GM21528 (cell line): Measurements from ENCODE around the gene BAIAP2L1.

Experiments
- ATAC-seq: cut with Tn5 transposase; IDR thresholded peaks from one replicate; pipeline ENCODE4 v1.9.1; 2021; ENCODE audit warnings: mild to moderate bottlenecking, moderate library complexity; ENCODE audit not compliant: unreplicated experiment, low FRiP score

BAIAP2L1 gene

DNA sequence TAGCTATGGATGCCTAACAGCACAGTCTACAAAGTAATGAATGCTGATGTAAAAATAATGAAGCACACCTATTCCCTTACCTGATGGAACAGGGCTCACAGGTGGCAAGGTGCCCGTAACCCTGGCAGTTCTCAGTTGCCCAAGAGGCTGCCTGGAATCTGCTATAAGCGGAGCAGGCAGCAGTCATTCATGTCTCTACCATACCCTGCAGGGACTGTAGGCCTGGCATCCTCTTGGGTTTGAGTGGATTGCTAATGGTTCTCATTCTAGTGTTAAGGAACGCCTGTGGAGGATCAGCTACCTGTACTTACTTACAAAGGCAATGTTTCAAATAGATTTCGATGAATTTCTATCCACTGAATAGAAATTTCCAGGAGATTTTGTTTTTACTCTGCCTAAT, 38.4 kb downstream of the BAIAP2L1 start:
- no peak for ATAC-seq

DNA sequence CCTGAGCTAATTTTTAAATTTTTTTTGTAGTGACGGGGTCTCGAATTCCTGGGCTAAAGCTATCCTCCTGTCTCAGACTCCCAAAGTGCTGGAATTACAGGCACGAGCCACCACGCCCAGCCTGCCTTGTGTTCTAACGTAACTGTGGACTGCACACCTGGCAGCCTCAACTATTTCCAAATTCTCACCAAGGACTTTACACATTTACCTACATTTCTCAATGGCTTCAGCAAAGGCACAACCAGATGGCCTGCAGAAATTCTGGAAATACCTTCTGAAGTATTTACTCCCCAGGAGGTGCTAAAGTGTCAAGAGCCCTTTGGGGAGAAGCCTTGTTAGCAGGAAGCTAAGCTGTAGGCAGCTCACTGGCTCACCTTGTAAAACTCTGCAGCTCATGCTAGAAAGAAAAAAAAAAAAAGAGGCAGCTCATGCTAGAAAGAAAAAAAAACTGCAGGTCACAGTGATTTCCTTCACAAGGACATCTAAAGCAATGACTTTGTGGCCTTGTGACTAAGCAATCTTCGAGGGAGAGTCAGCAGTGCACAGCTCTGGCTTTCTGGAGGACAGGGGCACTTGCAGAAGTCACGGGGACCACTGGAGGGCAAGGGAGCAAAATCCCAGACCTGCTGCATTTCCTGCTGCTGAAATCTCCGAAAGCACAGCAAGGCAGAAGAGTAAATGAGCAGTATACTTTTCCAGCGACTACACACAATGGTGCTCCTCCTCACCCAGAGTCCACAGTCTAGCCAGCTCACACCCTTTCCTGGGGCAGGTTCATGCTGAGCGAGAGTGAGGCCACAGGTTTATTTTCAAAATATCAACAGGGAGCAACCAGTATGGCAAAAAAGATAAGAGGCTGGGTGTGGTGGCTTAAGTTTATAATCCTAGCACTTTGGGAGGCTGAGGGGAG, 40.4 kb downstream of the BAIAP2L1 start:
- ATAC-seq = no peak

DNA sequence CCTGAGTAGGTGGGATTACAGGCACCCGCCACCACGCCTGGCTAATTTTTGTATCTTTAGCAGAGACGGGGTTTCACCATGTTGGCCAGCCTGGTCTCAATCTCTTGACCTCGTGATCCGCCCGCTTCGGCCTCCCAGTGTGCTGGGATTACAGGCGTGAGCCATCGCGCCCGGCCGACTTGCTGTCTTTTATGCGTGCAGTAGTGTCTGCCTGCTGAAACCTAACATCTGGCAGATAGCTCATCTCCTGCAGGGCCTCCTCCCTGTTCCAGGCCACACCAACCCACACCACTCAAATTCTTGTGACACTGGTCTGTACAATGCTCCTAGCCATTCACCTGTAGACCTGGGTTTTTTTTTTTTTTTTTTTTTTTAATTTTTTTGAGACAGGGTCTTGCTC, 41.5 kb downstream of the BAIAP2L1 start:
- no peak for ATAC-seq

DNA sequence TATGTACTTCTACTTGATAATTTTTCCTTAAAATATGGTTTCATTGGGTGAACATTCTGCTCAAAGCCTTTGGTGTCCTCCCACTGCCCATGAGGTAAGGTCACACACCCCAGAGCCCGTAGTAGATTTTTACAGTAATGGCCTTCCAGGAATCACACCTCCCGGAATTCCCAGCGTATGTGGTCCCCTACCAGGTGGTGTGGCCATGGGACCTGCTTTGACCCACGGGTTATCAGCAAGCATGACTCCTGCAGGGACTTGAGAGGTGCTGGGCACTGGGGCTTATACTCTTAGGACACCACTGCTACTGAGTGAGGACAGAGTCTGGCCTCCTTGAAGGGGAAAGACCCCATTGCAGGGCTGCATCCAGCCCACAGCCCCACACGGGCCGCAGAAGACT, 42.2 kb downstream of the BAIAP2L1 start:
- ATAC-seq = no peak

DNA sequence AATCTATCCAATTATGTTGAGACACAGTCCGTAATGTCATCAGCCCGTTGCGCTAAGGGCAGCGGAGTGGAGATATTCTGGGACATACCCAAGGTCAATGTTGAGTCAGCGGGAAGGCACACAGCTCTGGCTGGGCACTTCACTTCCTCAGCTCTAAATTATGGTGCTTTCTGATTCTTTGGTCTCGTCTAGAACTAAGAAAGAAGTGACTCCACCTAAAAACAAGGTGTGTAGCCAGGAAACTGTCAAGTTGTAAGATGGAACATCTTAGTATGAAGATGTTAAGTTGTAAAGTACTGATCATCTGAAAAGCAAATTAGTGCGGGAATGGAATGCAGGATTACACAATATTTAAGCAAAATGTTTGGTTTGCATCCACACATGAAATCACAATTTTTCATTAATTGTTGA, 43.1 kb downstream of the BAIAP2L1 start:
- no peak for ATAC-seq

DNA sequence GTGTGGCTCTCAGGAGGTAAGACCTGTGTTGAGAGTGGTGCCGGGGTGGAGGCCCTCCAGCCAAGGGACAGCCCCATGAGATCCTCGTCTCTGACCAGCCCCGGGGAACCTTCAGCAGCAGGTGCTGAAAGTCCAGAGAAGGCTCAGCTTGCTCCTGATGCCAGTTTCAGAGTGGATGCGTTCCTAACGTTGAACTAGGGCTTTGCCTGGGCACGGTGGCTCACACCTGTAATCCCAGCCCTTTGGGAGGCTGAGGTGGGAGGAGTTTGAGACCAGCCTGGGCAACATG, 45.7 kb downstream of the BAIAP2L1 start:
- ATAC-seq = no peak

DNA sequence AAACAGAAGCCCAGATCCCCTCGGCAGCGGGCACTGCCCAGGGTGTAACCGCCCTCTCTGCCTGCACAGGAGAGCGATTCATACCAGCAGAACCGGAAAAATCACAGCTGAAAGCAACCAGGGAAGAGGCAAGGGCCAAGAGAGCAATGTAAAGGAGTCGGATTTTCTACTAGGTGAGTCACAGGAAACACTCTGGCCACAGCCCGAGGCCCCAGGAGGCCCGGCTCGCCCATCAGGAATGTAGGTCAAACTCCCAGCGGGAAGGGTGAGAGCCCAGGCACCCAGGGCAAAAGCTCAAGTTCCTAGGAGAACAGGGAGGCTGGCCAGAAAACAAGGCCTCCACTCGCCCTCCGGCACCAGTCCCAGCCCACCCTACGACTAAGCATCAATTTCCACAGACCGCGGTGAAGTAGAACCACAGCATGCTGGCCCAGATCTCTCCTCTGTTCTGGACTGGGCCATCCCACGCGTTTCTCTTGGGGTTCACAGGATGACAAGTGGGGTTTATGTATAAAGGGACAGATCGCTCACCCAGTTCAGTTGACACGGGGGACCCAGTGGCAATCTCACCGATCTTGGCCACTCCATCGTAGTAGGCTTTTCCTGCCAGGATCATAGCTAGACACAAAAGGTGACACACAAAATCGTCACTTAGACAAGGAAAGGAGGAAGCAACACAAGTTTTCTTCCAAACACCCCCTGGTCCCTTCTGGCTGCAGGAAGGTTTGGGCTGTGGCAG, 46.2 kb downstream of the BAIAP2L1 start:
- no peak for ATAC-seq

DNA sequence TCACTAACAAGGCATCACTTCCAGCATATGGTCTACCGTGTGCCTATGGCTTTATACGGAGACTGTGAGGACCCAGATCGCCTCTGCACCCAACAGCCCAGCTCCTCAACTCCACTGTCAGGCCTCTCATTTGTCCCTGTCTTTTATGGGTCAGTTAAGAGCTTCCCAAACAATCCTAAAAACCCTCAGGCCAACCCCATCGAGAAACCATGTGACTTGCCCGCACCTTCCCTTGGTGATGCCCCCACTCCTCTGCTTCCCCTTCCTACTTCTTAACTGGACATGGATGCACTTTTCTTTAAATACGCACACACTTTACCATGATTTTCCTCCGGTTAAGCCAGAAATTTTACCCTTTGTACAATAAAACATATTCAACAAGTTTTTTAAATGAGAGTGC, 46.8 kb downstream of the BAIAP2L1 start:
- ATAC-seq = no peak

DNA sequence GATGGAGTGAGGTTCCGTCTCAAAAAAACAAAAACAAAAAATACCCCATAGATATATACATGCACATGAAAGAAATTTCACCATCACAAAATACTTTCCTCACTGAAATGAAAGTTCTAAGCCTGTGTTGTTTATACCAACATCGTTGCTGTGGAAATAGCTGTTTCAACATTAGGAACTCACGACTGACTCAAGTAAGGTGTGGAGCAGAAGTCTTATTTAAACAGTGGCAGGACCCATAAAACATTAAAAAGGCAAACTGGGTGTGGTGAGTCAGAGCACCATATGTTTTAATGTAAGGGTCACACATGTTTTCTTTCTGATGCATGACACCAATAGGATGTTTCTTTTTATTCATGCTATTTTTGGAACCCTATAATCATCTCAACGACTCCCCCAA, 48.3 kb downstream of the BAIAP2L1 start:
- ATAC-seq = no peak

DNA sequence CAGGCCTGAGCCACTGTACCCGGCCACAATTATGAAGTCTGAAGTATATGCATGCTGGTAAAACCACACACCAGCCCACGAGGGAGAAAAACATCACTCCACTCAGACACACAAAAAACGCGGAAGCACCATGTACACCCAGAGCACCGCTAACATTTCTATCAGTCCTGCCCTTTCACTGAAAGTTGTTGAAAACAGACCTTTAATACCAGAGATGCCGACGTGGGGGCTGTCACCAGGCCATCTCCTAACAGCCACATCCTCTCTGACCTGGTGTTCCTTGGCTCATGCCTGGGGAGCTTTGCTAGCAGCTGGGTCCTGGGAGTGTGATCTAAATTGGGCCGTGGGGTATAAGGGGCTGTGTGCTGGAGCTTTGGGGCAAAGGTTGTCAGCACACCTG, 49.8 kb downstream of the BAIAP2L1 start:
- no peak for ATAC-seq

DNA sequence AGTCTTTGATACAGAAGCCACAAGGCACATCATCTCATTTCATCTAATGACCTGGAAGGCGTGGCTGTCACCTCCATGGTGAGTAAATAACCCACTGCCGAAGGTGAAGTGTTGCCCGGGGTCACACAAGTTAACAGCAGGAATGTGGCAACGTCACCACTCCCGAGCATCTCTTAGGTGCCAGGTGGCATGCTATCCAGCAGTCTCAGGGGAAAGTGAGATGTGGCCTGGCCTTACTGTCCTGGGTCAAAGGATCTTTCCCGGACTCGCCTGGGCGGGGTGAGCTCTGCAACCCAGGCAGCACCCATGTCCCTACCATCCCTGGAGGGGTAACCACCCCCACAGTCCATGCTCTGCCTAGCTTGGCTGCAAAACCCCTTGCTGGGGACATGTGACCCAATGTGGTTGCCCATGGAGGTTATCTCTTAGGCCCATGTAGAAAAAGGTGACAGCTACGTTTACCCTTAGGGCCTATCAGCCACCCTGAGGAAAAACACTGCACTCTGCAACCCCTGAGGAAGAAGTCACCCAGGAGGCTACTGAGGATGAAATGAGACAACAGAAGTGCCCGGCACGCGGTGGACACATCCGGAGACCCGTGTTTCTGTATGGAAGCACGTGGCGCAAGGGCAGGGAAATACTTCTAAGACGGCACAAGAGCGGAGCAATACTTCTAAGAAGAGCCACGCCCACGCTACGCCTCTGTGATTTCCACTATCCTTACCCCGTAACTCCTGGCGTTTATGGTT, 52.0 kb downstream of the BAIAP2L1 start:
- no peak for ATAC-seq

DNA sequence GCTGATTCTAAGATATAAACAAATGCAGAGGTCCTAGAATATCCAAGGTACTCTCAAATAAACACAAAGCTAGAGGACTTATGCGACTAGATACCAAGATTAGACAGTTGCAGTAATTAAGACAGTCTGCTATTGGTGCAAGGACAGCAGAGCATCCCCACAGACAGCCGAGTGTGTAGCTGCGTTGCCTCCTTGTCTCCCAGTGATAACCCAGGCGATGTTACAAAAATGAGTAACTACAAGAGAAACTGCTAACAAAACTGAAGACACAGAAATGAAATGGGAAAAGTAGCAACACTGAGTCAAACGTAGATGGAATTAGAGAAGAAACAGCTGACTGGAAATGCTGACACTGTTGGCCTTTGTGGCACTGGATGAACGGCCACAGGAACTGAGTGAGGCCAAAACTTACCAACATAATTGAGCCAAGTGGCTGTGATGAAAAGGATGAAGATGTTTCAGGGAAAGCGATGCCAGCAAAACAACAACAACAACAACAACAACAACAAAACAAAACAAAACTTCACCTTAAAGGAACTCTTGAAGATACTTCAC, 54.3 kb downstream of the BAIAP2L1 start:
- no peak for ATAC-seq

DNA sequence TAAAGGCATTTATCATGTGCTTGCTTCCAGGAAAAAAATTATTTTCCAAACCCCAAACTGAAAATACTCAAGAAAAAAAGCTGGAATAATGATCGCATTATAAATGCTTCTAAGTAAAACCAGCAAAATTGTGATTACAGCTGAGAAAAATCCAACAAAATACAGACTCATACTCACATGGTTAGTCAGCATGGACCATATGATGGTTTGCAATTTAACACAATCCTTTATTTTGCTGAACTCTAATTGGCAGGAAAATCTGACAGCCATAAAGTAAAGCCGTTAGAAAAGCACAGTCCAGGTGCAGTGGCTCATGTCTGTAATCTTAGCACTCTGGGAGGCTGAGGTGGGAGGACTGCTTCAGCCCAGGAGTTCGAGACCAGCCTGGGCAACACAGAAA, 59.8 kb downstream of the BAIAP2L1 start:
- ATAC-seq = no peak

DNA sequence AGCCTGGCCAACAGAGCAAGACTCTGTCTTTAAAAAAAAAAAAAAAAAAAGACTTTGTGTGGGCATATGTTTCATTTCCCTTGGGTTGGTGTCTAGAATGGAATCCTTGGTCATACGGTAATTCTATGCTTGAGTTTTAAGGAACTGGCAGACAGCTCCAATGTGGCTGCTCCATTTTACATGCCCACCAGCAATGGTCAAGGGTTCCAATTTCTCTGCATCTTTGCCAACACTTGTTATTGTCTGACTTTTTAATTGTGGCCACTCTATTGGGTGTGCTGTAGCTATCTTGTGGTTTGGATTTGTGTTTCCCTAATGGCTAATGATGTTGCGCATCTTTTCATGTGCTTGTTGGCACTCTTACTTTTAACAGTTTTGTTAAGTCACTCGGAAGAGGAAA, 61.8 kb downstream of the BAIAP2L1 start:
- no peak for ATAC-seq

DNA sequence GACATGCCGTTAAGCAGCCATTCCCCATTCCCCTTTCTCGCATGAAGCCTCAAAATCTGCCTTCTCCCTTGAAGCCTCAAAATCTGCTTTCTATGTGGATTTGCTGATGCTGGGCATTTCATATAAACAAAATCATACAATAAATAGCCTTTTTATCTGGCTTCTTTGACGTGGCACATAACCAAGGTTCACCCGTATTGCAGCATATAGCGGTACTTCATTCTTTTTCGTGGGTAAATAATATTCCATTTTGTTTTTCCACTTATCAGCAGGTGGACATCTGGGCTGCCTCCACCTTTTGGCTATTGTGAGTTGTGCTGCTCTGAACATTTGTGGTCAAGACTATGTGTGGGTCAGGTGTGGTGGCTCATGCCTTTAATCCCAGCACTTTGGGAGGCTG, 62.4 kb downstream of the BAIAP2L1 start:
- ATAC-seq = no peak

DNA sequence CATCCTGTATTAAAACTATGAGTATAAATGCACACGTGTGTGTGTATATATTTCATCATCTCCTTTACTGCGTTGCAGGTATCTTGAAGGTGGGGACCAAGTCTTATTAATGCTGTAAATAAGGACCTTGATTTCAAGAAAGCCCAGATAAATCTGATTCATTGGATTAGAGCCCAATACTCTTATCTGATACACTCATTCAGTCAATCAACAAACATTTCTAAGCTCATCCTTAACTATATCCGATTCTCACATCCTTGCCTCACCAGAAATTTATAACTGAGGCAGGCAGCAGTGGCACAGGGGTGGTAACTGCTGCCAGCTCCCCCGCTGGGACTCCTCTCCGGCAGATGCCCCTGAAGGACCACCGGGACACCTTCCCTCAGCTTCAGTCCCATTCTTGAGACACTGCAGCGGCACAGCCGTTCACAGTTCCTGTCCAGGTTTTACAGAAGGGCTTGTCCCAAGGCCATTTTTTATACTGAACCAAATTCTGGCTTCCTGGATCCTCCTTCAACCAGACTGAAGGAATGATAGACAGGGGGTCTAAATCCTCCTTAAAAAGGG, 65.4 kb downstream of the BAIAP2L1 start:
- no peak for ATAC-seq

DNA sequence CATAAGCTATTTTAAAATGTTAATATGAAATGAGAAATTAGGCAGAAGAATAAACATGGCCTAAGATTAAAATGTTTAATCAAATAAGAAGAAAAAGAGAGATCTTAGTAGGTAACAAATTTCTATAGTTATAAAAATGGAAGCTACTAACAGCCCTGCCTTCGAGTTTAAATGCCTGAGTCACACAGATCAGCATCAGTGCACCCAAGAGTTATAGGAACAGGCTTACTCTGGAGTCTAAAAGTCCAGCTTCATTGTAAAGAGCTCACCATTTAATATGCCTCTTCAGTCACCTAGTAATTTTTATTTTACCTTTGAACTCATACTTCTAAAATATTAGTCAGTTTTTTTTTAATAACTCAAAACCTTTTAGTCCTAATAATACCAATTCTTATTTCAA, 66.8 kb downstream of the BAIAP2L1 start:
- ATAC-seq = no peak

DNA sequence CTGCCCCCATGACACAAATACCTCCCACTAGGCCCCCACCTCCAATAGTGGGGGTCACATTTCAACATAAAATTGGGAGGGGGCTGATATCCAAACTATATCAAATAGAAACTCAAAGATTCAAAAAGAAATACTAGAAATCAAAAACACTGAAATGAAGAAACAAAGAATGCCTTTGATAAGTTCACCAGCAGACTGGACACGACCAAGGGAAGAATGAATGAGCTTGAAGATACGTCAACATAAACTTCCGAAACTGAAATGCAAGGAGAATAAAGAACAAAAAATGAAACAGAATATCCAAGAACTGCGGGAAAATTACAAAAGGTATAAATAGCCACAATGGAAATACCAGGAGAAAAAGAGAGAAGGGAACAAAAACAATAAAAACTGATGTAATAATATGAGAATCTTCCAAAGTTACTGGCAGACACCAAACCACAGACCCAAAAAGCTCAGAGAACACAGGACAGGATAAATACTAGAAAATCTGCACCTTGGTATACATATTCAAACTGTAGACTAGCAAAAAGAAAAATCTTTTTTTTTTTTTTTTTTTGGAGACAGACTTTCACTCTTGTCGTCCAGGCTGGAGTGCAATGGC, 69.9 kb downstream of the BAIAP2L1 start:
- no peak for ATAC-seq

DNA sequence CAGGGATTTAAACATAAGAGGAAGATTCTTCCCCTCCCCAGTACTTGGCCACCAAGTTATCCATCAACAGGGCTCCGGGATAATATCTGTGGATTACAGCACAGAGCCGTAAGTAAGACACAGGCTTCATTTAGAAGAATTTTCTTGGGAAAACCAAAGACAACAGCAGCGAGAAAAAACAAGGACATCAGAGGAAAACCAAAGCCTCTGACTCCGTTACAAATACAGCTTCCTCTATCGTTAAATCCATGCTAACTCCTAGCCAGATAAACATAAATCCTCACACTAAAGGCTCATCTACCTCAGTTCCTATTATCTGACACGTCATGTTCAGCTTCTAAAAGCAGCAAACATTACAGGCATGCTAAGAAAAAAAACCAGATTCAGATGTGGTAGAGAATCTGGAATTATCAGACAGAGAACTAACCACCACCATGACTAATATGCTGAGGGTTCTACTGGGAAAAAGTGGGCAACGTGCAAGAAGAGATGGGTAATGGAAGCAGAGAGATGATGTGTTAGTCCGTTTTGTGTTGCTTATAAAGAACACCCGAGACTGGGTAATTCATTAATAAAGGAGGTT, 71.0 kb downstream of the BAIAP2L1 start:
- ATAC-seq = no peak
